ENCODE data around the gene TMEM86A. TPM values are rescaled to one million over a fixed set of nuclear protein-coding genes. Genes with fewer than 3 reads are reported as not detected.

Gene TMEM86A
- total and polyA plus RNA-seq, 2 of the 13 experiments (the other 11 are each of a cell fraction or from before 2014, with no cell fraction given), result 0.03 to 0.07 TPM

DNA sequence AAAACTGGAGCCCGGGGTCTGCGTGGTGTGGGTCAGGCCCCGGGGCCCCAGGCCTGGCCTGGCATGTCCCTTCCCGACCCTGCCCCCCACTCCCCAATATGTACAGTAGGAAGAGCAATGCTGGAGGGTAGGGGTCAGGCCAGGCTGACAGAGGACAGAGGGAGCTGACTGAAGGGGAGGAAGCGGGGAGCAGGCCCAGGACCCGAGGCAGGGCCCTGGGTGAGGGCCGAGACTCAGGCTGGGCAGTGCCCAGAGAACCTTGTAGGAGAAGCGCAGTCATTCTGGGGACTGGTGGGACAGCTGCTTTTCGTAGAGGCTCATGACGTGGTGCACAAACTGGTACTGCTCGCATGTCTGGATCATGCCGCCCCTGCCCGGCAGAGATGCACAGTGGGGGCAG is 30.1 kb downstream of the TMEM86A start:
- BruUV-seq (replicated peaks), result no TSS peak
- ATAC-seq, result no peak
- WGBS (ENCODE audit: low lambda C conversion rate), result 50% methylated on average over 9 of the region's 13 CpGs
- no peak for DNase-seq (ENCODE audit: low spot score)
- no peak for FAIRE-seq
- H3K9ac ChIP-seq (ENCODE audit: insufficient read depth, low read depth, low read length), result no peak overlapping the region
- H3K27me3 ChIP-seq (ENCODE audit: control insufficient read depth in 1 of 2, insufficient read depth in 2 of 2, low read length in 2 of 2), result peaks cover 6 to 47% of the 10 kb centered on the region in 2 experiments; a peak in 3 of 5 replicates
- POLR2A ChIA-PET, result no interaction called here
- H3K4me1 ChIP-seq (ENCODE audit: insufficient read depth, low read length), result no peaks in the 10 kb centered on the region
- no peak overlapping the region for H2AFZ ChIP-seq (ENCODE audit: low read length)
- no peaks in the 10 kb centered on the region for H3K36me3 ChIP-seq (replicated peaks in 1 of 2; ENCODE audit: control insufficient read depth in 1 of 2, insufficient read depth in 2 of 2, low read length in 2 of 2)
- H3K9me3 ChIP-seq (ENCODE audit: low read length), result no peaks in the 10 kb centered on the region
- H3K79me2 ChIP-seq (ENCODE audit: insufficient read depth, low read length), result no peaks in the 10 kb centered on the region
- in situ Hi-C loops (cut with HindIII; ENCODE audit: extremely low pct_ligation_motif_present, low pct_unique_long_range_greater_than_20kb), result no loop called here
- no peak overlapping the region for H3K4me3 ChIP-seq (replicated peaks in 1 of 3; ENCODE audit: insufficient read depth in 1 of 3, low read depth in 2 of 3, low read length in 3 of 3)
- H4K20me1 ChIP-seq (ENCODE audit: insufficient read depth, low read length), result no peaks in the 10 kb centered on the region
- H3K27ac ChIP-seq (ENCODE audit: extremely low read length, insufficient read depth, low read length), result no peak overlapping the region
- CTCF ChIA-PET (ENCODE audit: low intra/inter-chr PET ratio, low total read pairs), result interaction anchor here (1.6 kb wide), 1 partner anchor 188 kb away, joined by 3 read pairs; no protein-coding TSS in a partner anchor
- intact Hi-C loops (cut with micrococcal nuclease; ENCODE audit: unreplicated experiment), result no loop called here
- H3K4me2 ChIP-seq (ENCODE audit: low read depth, low read length), result no peak overlapping the region
- TF ChIP-seq, protein P1, sequence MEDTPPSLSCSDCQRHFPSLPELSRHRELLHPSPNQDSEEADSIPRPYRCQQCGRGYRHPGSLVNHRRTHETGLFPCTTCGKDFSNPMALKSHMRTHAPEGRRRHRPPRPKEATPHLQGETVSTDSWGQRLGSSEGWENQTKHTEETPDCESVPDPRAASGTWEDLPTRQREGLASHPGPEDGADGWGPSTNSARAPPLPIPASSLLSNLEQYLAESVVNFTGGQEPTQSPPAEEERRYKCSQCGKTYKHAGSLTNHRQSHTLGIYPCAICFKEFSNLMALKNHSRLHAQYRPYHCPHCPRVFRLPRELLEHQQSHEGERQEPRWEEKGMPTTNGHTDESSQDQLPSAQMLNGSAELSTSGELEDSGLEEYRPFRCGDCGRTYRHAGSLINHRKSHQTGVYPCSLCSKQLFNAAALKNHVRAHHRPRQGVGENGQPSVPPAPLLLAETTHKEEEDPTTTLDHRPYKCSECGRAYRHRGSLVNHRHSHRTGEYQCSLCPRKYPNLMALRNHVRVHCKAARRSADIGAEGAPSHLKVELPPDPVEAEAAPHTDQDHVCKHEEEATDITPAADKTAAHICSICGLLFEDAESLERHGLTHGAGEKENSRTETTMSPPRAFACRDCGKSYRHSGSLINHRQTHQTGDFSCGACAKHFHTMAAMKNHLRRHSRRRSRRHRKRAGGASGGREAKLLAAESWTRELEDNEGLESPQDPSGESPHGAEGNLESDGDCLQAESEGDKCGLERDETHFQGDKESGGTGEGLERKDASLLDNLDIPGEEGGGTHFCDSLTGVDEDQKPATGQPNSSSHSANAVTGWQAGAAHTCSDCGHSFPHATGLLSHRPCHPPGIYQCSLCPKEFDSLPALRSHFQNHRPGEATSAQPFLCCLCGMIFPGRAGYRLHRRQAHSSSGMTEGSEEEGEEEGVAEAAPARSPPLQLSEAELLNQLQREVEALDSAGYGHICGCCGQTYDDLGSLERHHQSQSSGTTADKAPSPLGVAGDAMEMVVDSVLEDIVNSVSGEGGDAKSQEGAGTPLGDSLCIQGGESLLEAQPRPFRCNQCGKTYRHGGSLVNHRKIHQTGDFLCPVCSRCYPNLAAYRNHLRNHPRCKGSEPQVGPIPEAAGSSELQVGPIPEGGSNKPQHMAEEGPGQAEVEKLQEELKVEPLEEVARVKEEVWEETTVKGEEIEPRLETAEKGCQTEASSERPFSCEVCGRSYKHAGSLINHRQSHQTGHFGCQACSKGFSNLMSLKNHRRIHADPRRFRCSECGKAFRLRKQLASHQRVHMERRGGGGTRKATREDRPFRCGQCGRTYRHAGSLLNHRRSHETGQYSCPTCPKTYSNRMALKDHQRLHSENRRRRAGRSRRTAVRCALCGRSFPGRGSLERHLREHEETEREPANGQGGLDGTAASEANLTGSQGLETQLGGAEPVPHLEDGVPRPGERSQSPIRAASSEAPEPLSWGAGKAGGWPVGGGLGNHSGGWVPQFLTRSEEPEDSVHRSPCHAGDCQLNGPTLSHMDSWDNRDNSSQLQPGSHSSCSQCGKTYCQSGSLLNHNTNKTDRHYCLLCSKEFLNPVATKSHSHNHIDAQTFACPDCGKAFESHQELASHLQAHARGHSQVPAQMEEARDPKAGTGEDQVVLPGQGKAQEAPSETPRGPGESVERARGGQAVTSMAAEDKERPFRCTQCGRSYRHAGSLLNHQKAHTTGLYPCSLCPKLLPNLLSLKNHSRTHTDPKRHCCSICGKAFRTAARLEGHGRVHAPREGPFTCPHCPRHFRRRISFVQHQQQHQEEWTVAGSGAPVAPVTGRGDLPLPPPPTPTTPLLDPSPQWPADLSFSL (CRISPR knock-in tag; IDR thresholded peaks at IDR 0.05), result no peak
- TF ChIP-seq ZNF441 (CRISPR knock-in tag; IDR thresholded peaks at IDR 0.05; ENCODE audit: borderline replicate concordance) (no peak), MLLT10 (CRISPR knock-in tag; IDR thresholded peaks at IDR 0.05) (no peak), MTF1 (CRISPR knock-in tag; IDR thresholded peaks at IDR 0.05) (no peak)
- TF ChIP-seq, protein P2, sequence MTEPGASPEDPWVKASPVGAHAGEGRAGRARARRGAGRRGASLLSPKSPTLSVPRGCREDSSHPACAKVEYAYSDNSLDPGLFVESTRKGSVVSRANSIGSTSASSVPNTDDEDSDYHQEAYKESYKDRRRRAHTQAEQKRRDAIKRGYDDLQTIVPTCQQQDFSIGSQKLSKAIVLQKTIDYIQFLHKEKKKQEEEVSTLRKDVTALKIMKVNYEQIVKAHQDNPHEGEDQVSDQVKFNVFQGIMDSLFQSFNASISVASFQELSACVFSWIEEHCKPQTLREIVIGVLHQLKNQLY (CRISPR knock-in tag; IDR thresholded peaks at IDR 0.05), result no peak
